ENCODE measurements around the gene EPS8L1.
"Not testable (repeated sequence)": the region's sequence is repeated elsewhere in the genome, so short reads cannot be mapped to it uniquely, and the experiment has no call there.

Gene EPS8L1

DNA sequence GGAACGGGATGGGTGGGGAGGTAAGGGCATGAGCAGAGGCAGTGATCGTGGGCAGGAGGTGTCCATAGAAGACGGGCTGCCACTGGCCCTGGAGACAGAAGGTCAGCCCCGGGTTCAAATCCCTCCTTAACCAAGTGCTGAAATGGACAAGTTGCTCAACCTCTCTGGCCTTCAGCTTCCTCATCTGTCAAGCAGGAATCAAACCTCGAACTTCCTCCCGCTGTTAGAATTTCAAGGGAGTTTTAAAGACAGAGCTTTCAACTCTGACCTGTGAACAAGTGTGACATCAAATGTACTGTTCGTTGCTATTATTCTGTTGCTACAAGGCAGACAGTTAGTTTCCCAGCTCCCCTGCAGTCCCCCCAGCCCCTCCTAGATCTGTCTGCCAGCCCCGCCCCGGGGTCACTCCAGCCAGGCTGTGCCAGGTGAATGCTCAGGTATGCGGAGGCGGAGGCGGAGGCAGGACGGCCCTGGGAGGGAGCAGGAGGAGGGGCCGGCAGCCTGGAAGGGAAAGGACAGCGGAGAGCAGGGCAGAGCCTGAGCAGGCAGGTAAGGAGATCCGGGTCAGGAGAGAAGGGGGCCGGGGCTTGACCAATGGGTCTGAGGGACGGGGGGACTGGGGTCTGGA lies at the start of gene EPS8L1:
Gene EPS8L1, plus strand, starts transcription at position 499 of the 628 bp plus-strand sequence. CDS start 576 bp downstream, outside the sequence.
- DNase-seq (ENCODE audit: low read depth in 2 of 2): no peak

DNA sequence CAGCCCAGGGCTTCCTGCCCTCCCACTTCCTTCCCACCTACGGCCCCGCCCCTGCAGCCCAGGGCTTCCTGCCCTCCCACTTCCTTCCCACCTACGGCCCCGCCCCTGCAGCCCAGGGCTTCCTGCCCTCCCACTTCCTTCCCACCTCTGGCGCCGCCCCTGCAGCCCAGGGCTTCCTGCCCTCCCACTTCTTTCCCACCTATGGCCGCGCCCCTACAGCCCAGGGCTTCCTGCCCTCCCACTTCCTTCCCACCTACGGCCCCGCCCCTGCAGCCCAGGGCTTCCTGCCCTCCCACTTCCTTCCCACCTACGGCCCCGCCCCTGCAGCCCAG lies 48.6 kb upstream of the EPS8L1 start:
- not testable (repeated sequence) for DNase-seq (ENCODE audit: low read depth in 2 of 2)

GRCh38 chr19:55027472-55028337 lies 48.0 kb upstream of the EPS8L1 start:
- DNase-seq (ENCODE audit: low read depth in 2 of 2): no peak

DNA sequence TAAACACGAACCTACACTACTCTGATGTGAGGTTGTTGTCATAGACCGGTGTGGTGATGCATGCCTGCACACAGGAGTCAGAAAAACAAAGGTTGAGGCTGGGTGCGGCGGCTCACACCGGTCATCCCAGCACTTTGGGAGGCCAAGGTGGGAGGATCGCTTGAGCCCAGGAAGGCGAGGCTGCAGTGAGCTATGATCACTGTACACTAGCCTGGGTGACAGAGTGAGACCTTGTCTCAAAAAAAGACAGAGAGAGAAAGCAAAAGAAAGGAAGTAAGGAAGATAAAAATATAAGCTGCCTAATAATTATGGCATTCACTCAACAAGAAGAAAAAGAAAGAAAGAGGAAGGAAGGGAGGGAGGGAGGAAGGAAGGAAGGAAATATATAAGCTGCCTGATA lies 46.9 kb upstream of the EPS8L1 start:
- no peak for DNase-seq (ENCODE audit: low read depth in 2 of 2)

DNA sequence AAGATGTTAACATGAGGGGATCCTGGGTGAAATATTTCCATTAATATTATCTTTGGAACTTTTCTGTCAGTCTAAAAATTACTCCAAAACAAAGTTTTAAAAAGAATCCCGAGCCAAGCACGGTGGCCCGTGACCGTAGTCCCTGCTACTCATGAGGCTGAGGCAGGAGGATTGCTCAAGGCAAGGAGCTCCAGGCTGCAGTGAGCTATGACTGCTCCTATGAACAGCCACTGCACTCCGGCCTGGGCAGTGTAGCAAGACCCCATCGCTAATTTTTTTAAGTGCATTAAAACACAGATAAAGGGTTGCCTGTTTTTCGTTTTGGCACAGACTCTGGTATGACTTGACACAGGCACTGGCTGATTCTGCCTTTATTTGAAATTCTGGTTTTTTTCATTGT lies 44.5 kb upstream of the EPS8L1 start:
- no peak for DNase-seq (ENCODE audit: low read depth in 2 of 2)

DNA sequence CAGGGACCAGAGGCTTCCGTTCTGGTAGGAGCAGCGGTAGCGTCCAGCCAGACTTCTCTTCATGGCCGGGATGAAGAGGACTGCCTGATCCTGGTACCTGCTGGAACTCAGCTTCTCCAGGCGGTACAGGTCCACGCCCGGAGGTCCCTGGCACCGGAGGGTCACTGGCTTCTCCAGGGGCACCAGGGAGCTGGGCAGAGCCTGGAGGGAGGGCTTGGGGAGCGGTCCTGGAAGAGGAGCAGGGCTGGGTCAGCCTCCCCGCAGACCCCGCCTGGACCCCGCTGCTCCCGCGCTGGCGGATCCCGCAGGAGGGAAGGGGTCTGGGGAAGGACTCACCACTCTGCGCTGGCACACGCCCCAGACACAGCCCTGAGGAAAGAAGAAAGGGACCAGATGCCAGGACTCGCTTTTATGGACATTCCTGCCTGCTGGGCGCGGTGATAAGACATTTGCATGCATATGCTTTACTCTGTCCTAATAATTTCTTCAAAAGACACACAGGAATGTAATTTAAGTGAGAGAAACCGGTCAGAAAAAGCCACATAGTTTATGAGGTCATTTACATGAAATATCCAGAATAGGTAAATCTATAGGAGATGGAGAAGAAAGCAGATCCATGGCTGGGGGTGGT lies 43.4 kb upstream of the EPS8L1 start:
- no peak for DNase-seq (ENCODE audit: low read depth in 2 of 2)

GRCh38 chr19:55032976-55033643 lies 42.6 kb upstream of the EPS8L1 start:
- not testable (repeated sequence) for DNase-seq (ENCODE audit: low read depth in 2 of 2)

GRCh38 chr19:55034751-55035150 lies 40.9 kb upstream of the EPS8L1 start:
- no peak for DNase-seq (ENCODE audit: low read depth in 2 of 2)

DNA sequence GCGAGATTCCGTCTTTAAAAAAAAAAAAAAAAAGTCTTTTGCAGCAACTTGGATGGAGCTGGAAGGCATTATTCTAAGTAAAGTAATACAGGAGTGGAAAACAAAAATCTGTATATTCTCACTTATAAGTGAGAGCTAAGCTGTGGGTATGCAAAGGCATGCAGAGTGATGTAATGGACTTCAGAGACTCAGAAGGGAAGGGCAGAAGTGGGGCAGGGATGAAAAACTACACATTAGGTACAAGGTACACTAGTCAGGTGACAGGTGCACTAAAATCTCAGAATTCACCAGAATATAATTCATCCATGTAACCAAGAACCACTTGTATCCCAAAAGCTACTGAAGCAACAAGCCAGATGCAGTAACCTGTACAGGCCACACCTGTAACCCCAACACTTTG lies 39.6 kb upstream of the EPS8L1 start:
- DNase-seq (ENCODE audit: low read depth in 2 of 2): no peak

- DNase-seq (ENCODE audit: low read depth in 2 of 2): not testable (repeated sequence)
Observed at GRCh38 chr19:55037603-55038002, 38.1 kb upstream of the EPS8L1 start.

GRCh38 chr19:55040654-55041053 lies 35.0 kb upstream of the EPS8L1 start:
- not testable (repeated sequence) for DNase-seq (ENCODE audit: low read depth in 2 of 2)

DNA sequence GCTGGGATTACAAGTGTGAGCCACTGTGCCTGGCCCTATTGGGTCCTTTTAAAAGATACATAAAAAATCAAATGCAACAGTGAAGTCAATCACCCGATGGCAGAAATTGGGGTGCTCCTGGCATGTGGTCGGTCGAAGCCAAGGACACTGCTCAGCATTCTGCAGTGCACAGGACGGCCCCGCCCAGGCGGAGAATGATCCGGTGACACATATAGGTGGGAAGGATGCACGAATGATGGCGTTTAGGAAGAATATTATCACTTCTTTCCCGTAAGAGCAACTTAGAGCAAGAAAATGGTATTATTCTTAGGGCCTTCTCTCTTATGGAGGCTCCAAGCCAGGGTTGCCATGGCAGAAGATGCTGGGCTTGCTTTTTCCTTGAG lies 34.4 kb upstream of the EPS8L1 start:
- DNase-seq (ENCODE audit: low read depth in 2 of 2): no peak

GRCh38 chr19:55041627-55042343 lies 33.9 kb upstream of the EPS8L1 start:
- DNase-seq (ENCODE audit: low read depth in 2 of 2): no peak

DNA sequence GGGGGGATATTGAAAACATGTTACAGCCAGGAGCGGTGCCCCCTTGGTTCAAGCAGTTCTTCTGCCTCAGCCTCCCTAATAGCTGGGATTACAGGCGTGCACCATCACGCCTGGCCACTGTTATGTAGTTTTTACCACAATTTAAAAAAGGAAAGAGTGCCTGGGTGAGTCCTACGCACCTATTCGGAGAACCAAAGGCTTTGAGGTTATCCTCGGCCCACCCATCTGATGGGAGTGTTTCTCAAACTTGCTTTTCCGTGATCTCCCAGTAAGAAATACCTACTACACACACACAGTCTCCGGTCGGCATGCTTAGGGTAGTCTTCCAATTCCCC lies 33.4 kb upstream of the EPS8L1 start:
- no peak for DNase-seq (ENCODE audit: low read depth in 2 of 2)

DNA sequence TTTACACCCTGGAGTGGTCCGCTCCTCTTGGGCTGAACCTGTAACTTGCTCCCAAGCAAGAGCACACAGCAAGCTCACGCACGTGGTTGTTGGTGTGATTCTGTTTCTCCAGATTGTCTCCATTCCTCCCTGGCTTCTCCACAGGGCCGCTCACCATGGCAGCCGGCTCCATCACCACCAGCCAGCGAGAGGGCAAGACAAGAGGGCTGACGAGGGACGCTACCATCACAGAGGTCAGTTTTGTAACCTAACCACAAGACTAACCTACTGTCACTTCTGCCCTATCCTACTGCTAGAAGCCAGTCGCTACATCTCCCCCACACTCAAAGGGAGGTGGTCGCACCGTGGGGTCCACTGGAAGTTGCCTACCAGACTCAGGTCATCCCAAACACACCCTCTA lies 33.0 kb upstream of the EPS8L1 start:
- DNase-seq (ENCODE audit: low read depth in 2 of 2): no peak

DNA sequence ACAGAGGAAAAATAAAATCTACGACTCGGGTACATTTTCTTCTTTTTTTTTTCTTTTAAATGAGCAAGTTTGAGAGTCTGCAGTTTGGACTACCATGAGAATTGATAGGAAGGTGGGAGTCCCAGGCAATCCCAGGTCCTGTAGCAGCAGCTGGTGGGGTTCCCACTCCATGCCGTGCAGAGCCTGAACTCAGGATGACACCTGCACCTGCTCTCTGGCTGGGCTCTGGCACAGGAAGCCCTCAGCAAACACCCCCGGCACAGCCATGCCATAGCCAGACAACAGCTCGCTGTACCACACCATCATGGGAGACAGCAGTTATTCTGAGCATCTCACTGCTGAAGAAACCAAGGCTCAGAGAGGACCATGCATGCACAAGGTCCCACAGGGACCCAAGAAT lies 31.4 kb upstream of the EPS8L1 start:
- no peak for DNase-seq (ENCODE audit: low read depth in 2 of 2)

GRCh38 chr19:55044771-55045716 lies 30.6 kb upstream of the EPS8L1 start:
- no peak for DNase-seq (ENCODE audit: low read depth in 2 of 2)

DNA sequence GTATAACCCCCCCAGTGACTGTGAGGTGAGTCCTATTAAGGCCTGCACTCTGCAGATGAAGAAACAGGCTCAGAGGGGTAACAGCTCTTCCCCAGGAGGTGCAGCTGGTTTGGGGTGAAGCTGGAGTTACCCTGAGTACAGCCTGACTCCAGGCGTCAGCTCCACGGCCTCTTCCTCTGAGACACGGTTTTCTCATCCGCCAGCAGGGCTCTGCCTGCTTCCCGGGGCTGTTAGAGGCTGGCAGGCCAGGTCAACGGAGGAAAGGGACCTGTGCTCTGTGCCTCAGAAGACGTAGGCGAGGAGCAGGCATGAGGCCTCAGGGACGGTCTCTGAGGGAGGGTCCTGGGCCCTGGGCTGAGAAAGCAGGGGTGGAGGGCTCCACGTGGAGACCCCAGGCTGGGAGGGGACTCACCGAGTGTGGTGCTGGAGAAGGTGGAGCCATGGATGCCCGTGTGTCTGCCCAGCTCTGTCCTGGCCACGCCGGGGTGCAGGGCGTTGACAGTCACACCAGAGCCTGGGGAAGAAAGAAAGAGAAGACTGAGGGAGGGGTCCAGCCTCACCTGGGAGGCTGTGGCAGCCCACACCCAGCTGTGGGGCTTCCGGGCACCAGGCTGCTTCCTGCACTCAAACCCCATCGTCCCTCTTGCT lies 28.6 kb upstream of the EPS8L1 start:
- DNase-seq (ENCODE audit: low read depth in 2 of 2): no peak

DNA sequence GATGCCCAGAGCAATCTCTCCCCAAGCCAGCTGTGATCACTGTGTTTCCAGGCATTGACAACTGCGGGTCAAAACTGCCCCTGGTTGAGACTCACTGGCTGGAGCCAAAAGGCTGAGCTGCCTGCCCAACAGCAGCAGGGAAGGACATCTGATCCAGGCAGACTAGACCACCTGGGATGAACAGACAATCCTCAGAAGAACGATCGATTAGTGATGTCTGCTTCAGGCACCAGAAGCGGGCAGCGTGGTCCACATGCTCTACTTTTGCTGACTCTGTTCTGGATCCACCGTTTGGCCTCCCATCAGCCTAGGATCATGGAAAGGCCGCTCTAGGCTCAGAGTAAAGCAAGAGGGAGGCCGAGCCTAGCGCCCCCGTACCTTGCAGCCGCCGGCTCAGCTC lies 27.7 kb upstream of the EPS8L1 start:
- DNase-seq (ENCODE audit: low read depth in 2 of 2): no peak

- DNase-seq (ENCODE audit: low read depth in 2 of 2): no peak
Observed at GRCh38 chr19:55048446-55048845, 27.2 kb upstream of the EPS8L1 start.

All from stimulated activated CD4-positive, alpha-beta T cell treated with anti-CD3 and anti-CD28 coated beads, Interleukin-1b, Interleukin-23, amount 100 ng/mL, for 4 hours (primary cell).